HEK293 (cell line): ENCODE data around the gene UCHL1.
A peak's percentile ranks its signal among the peaks of the same experiment; 100 is the strongest.

ENCODE experiments used
- HOXD13 ChIP-seq: sonication (generic); formaldehyde crosslinking; IDR thresholded peaks from 2 replicates; pipeline ENCODE4 v1.8.0; 2022; ENCODE audit warnings: missing genetic modification reagents, borderline replicate concordance
- IKZF3 ChIP-seq: fragments of 450-650 bp; IDR thresholded peaks from 2 replicates; pipeline ENCODE4 v1.5.0; 2018; ENCODE audit warnings: missing biosample characterization, mild to moderate bottlenecking, missing genetic modification characterization, moderate library complexity
- KLF1 ChIP-seq: fragments of 450-650 bp; formaldehyde crosslinking; IDR thresholded peaks from 2 replicates; pipeline ENCODE4 v1.5.1; 2016; ENCODE audit warnings: missing biosample characterization, missing genetic modification characterization
- KLF10 ChIP-seq: fragments of 450-650 bp; IDR thresholded peaks from 2 replicates; pipeline ENCODE4 v1.5.1; 2018; ENCODE audit warnings: missing biosample characterization, mild to moderate bottlenecking, missing genetic modification characterization
- RBAK ChIP-seq: fragments of 450-650 bp; formaldehyde crosslinking; IDR thresholded peaks from 2 replicates; pipeline ENCODE4 v1.5.1; 2016; ENCODE audit warnings: missing biosample characterization, missing genetic modification characterization
- REPIN1 ChIP-seq: fragments of 450-650 bp; formaldehyde crosslinking; IDR thresholded peaks from 2 replicates; pipeline ENCODE4 v1.5.1; 2017; ENCODE audit warnings: missing biosample characterization, missing genetic modification characterization, low read depth
- SP2 ChIP-seq: fragments of 450-650 bp; formaldehyde crosslinking; IDR thresholded peaks from 2 replicates; pipeline ENCODE4 v1.5.1; 2016; ENCODE audit warnings: missing biosample characterization, missing genetic modification characterization
- ZBTB11 ChIP-seq: fragments of 450-650 bp; formaldehyde crosslinking; conservative IDR thresholded peaks from 2 replicates; pipeline ENCODE4 v1.5.1; 2016; ENCODE audit warnings: low read depth, missing biosample characterization, missing genetic modification characterization
- ZBTB7A ChIP-seq: fragments of 450-650 bp; formaldehyde crosslinking; IDR thresholded peaks from 2 replicates; pipeline ENCODE4 v1.5.1; 2016; ENCODE audit warnings: low read depth, missing biosample characterization, missing genetic modification characterization
- ZFP3 ChIP-seq: fragments of 450-650 bp; formaldehyde crosslinking; IDR thresholded peaks from 2 replicates; pipeline ENCODE4 v1.5.1; 2016; ENCODE audit warnings: low read depth, missing biosample characterization, missing genetic modification characterization
- ZNF10 ChIP-seq: fragments of 450-650 bp; formaldehyde crosslinking; IDR thresholded peaks from 2 replicates; pipeline ENCODE4 v1.5.1; 2017; ENCODE audit warnings: missing biosample characterization, missing genetic modification characterization
- ZNF214 ChIP-seq: fragments of 450-650 bp; formaldehyde crosslinking; IDR thresholded peaks from 2 replicates; pipeline ENCODE4 v1.5.1; 2017; ENCODE audit warnings: missing biosample characterization, mild to moderate bottlenecking, missing genetic modification characterization, borderline replicate concordance
- ZNF280D ChIP-seq: fragments of 450-650 bp; formaldehyde crosslinking; IDR thresholded peaks from 2 replicates; pipeline ENCODE4 v1.5.1; 2016; ENCODE audit warnings: missing biosample characterization, missing genetic modification characterization
- ZNF311 ChIP-seq: fragments of 450-650 bp; formaldehyde crosslinking; IDR thresholded peaks from 2 replicates; pipeline ENCODE4 v1.5.1; 2017; ENCODE audit warnings: missing biosample characterization, missing genetic modification characterization, borderline replicate concordance
- ZNF350 ChIP-seq: fragments of 450-650 bp; formaldehyde crosslinking; IDR thresholded peaks from 2 replicates; pipeline ENCODE4 v1.5.0; 2017; ENCODE audit warnings: missing biosample characterization, mild to moderate bottlenecking, missing genetic modification characterization
- ZNF391 ChIP-seq: fragments of 450-650 bp; formaldehyde crosslinking; IDR thresholded peaks from 2 replicates; pipeline ENCODE4 v1.5.1; 2016; ENCODE audit warnings: low read depth, missing biosample characterization, missing genetic modification characterization, borderline replicate concordance
- ZNF416 ChIP-seq: fragments of 450-650 bp; formaldehyde crosslinking; IDR thresholded peaks from 2 replicates; pipeline ENCODE4 v1.5.1; 2016; ENCODE audit warnings: missing biosample characterization, missing genetic modification characterization
- ZNF501 ChIP-seq: fragments of 450-650 bp; formaldehyde crosslinking; IDR thresholded peaks from 2 replicates; pipeline ENCODE4 v1.5.1; 2016; ENCODE audit warnings: missing biosample characterization, missing genetic modification characterization
- ZNF521 ChIP-seq: fragments of 450-650 bp; formaldehyde crosslinking; IDR thresholded peaks from 2 replicates; pipeline ENCODE4 v1.5.1; 2017; ENCODE audit warnings: missing biosample characterization, mild to moderate bottlenecking, missing genetic modification characterization
- ZNF529 ChIP-seq: fragments of 450-650 bp; formaldehyde crosslinking; IDR thresholded peaks from 2 replicates; pipeline ENCODE4 v1.5.1; 2017; ENCODE audit warnings: missing genetic modification characterization, missing biosample characterization; ENCODE audit not compliant: insufficient replicate concordance
- ZNF610 ChIP-seq: fragments of 450-650 bp; formaldehyde crosslinking; IDR thresholded peaks from 2 replicates; pipeline ENCODE4 v1.5.1; 2016; ENCODE audit warnings: missing biosample characterization, missing genetic modification characterization, borderline replicate concordance
- ZNF658 ChIP-seq: fragments of 450-650 bp; formaldehyde crosslinking; IDR thresholded peaks from 2 replicates; pipeline ENCODE4; 2016; ENCODE audit warnings: missing biosample characterization, missing genetic modification characterization
- ZNF76 ChIP-seq: fragments of 450-650 bp; formaldehyde crosslinking; IDR thresholded peaks from 2 replicates; pipeline ENCODE4; 2016; ENCODE audit warnings: low read depth, missing biosample characterization, missing genetic modification characterization, borderline replicate concordance
- ZNF776 ChIP-seq: fragments of 450-650 bp; formaldehyde crosslinking; IDR thresholded peaks from 2 replicates; pipeline ENCODE4 v1.5.0; 2017; ENCODE audit warnings: missing biosample characterization, missing genetic modification characterization, borderline replicate concordance
- ZNF830 ChIP-seq: fragments of 450-650 bp; IDR thresholded peaks from 2 replicates; pipeline ENCODE4 v1.5.0; 2018; ENCODE audit warnings: missing biosample characterization, missing genetic modification characterization, low read depth, mild to moderate bottlenecking, moderate library complexity
- TF ChIP-seq, protein P1 (sequence below): fragments of 450-650 bp; formaldehyde crosslinking; IDR thresholded peaks from 2 replicates; pipeline ENCODE4 v1.5.1; 2016; ENCODE audit warnings: missing biosample characterization, missing genetic modification characterization
- TF ChIP-seq, protein P2 (sequence below): fragments of 450-650 bp; formaldehyde crosslinking; IDR thresholded peaks from 2 replicates; pipeline ENCODE4 v1.5.1; 2016; ENCODE audit warnings: missing biosample characterization, missing genetic modification characterization
- TF ChIP-seq, protein P3 (sequence below): fragments of 450-650 bp; formaldehyde crosslinking; IDR thresholded peaks from 2 replicates; pipeline ENCODE4 v1.5.1; 2016; ENCODE audit warnings: missing biosample characterization, missing genetic modification characterization

Gene UCHL1

DNA sequence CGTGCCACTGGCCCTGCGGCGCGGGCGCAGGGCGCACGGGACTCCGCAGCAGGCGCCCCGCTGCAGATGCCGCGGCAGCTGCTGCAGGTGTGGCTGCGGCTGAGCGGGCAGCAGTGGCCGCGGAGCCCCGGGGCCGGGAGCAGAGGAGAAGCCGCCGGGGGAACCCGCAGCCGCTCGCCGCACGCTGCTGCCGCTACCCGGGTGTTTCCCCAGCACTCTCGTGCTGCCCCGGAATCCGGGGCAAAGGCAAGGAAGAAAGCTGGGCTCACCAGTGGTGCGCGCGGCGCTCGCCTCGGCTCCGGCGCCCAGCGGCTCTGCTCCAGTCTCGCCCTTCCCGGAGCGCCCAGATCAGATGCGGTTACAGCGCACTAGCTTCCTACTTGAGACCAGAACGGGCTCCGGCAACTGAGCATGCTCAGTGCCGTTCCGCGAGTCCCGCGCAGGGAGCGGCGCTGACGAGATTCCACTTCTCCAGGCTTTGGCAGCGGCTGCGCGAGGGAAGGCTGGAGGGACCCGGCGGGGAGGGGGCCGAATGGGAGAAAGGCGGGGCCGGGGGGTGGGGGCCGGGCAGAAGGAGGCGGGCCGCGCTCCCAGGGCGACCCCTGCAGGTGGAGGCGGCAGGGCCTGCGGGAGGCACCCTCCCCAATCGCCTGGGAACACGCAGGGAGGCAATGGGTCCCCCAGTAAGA lies 42.4 kb upstream of the UCHL1 start, which contains the start of gene APBB2 (continued):
- TF ChIP-seq ZBTB11 (tag by site-specific recombination), result peak; percentile 23; the same call in 1 of the 2 replicates
- no peak for TF ChIP-seq REPIN1
- TF ChIP-seq ZNF350 (tag by site-specific recombination), result no peak
- TF ChIP-seq ZBTB7A (tag by site-specific recombination), result no peak
- no peak for TF ChIP-seq ZNF76 (tag by site-specific recombination)
- TF ChIP-seq ZFP3 (tag by site-specific recombination), result no peak
- no peak for TF ChIP-seq ZNF658 (tag by site-specific recombination)
- no peak; the same call in 1 of the 2 replicates for TF ChIP-seq SP2 (tag by site-specific recombination)
- TF ChIP-seq, protein P1, sequence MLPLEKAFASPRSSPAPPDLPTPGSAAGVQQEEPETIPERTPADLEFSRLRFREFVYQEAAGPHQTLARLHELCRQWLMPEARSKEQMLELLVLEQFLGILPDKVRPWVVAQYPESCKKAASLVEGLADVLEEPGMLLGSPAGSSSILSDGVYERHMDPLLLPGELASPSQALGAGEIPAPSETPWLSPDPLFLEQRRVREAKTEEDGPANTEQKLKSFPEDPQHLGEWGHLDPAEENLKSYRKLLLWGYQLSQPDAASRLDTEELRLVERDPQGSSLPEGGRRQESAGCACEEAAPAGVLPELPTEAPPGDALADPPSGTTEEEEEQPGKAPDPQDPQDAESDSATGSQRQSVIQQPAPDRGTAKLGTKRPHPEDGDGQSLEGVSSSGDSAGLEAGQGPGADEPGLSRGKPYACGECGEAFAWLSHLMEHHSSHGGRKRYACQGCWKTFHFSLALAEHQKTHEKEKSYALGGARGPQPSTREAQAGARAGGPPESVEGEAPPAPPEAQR, result no peak
- no peak for TF ChIP-seq ZNF830 (tag by site-specific recombination)
- no peak for TF ChIP-seq ZNF391 (tag by site-specific recombination)
- no peak for TF ChIP-seq ZNF529 (tag by site-specific recombination)
- TF ChIP-seq ZNF416, result no peak
- no peak for TF ChIP-seq ZNF501 (tag by site-specific recombination)
- no peak for TF ChIP-seq ZNF10 (tag by site-specific recombination)
- no peak for TF ChIP-seq ZNF311 (tag by site-specific recombination)
- no peak for TF ChIP-seq ZNF280D (tag by site-specific recombination)
- TF ChIP-seq ZNF610 (tag by site-specific recombination), result peak; percentile 83; the same call in 1 of the 2 replicates
- TF ChIP-seq ZNF214 (tag by site-specific recombination), result no peak
- no peak for TF ChIP-seq RBAK (tag by site-specific recombination)
- peak; percentile 58; the same call in 1 of the 2 replicates for TF ChIP-seq IKZF3 (tag by site-specific recombination)
- no peak for TF ChIP-seq ZNF776 (tag by site-specific recombination)
- TF ChIP-seq, protein P2, sequence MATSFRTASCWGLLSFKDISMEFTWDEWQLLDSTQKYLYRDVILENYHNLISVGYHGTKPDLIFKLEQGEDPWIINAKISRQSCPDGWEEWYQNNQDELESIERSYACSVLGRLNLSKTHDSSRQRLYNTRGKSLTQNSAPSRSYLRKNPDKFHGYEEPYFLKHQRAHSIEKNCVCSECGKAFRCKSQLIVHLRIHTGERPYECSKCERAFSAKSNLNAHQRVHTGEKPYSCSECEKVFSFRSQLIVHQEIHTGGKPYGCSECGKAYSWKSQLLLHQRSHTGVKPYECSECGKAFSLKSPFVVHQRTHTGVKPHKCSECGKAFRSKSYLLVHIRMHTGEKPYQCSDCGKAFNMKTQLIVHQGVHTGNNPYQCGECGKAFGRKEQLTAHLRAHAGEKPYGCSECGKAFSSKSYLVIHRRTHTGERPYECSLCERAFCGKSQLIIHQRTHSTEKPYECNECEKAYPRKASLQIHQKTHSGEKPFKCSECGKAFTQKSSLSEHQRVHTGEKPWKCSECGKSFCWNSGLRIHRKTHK (tag by site-specific recombination), result no peak
- TF ChIP-seq KLF10 (tag by site-specific recombination), result no peak
- TF ChIP-seq KLF1 (tag by site-specific recombination), result no peak
- TF ChIP-seq ZNF521 (tag by site-specific recombination), result no peak
- no peak for TF ChIP-seq HOXD13 (CRISPR knock-in tag)
- TF ChIP-seq, protein P3, sequence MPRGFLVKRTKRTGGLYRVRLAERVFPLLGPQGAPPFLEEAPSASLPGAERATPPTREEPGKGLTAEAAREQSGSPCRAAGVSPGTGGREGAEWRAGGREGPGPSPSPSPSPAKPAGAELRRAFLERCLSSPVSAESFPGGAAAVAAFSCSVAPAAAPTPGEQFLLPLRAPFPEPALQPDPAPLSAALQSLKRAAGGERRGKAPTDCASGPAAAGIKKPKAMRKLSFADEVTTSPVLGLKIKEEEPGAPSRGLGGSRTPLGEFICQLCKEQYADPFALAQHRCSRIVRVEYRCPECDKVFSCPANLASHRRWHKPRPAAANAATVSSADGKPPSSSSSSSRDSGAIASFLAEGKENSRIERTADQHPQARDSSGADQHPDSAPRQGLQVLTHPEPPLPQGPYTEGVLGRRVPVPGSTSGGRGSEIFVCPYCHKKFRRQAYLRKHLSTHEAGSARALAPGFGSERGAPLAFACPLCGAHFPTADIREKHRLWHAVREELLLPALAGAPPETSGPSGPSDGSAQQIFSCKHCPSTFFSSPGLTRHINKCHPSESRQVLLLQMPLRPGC (tag by site-specific recombination), result no peak
